Sciatic nerve (tissue), 2 donors: ENCODE results near the gene SLC27A5. TPM values are rescaled to one million over a fixed set of nuclear protein-coding genes. Genes with fewer than 3 reads are reported as not detected.
"Not testable (repeated sequence)": the region's sequence is repeated elsewhere in the genome, so short reads cannot be mapped to it uniquely, and the experiment has no call there.

Experiments
- ATAC-seq: fragments of 200-7000 bp; cut with Tn5 transposase; one replicate; pipeline ENCODE4 v1.9.1; 2020; ENCODE audit warnings: mild to moderate bottlenecking, moderate library complexity
- DNase-seq: peaks from one replicate; pipeline ENCODE4 v3.0.0-alpha.2; 2020; ENCODE audit warnings: low spot score
- intact Hi-C: fragments of 100-400 bp; cut with DNase I; formaldehyde crosslinking; loops from one replicate; pipeline ENCODE4 v1.14.2; 2022
- total RNA-seq: library from RNA; stranded (reverse); fragmentation: NEBNext Ultra II Directional; extraction: Animal tissue kit (Norgen Biotek cat#: 25700); gene quantifications from one replicate; pipeline ENCODE4 v1.2.1, GENCODE V29; 2021
- donor health status: DM: no; HTN: no; CAD: no.
- donor health status: DM: no; HTN: no; CAD: no.

Gene SLC27A5
- total RNA-seq, 1 donor from 2014 or later: 10.1 TPM

DNA sequence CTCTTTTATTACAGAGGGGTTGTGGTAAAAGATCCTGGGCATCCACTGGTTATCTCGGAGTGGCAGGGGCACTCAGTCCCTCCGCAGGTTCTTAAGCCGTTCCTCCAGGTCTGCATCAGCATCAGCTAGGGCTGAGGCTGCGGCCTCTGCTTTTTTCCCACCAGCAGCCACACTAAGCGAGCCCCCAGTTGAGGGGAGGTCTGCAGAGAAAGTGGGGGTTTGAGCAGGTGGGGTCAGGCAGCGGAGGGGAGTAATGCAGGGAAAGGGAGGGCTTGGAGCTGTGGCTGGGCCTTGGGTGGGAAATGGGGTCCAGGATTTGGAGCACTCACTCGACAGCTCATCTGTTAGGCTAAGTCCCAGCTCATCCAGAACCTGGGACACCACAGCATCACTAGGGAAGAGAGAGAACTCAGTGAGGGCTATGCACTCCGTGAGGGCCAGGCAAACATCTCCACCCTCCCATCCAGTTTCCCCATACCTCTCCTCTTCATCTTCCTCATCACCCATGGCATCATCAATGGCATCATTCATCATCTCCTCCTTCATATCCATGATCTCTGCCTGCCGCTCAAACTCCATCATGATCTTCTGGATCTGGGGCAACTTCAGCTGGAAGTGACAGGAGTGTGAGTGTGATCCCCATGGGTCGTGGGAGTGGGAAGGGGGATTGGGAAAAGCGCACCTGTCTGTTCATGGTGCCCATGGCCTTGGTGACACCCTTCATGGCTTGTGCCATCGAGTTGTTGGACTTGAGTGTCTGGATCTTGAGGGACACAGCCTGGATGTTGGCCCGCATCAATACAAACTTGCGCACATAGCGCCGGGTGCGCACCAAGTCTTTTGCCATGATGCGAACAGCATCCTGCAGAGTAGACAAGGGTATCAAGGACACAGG lies 40.0 kb upstream of the SLC27A5 start:
- DNase-seq (no peak), ATAC-seq (no peak)
- intact Hi-C loops: no loop called here

- no peak for ATAC-seq
- no peak for DNase-seq
- intact Hi-C loops: no loop called here
These were observed 39.3 kb upstream of the SLC27A5 start for GRCh38 chr19:58551123-58551497.

- ATAC-seq (no peak), DNase-seq (no peak)
- intact Hi-C loops: no loop called here
These were observed 38.8 kb upstream of the SLC27A5 start for GRCh38 chr19:58550362-58551122.

- DNase-seq: no peak
These were observed 38.0 kb upstream of the SLC27A5 start for GRCh38 chr19:58549664-58550361.

GRCh38 chr19:58548859-58549663 lies 37.3 kb upstream of the SLC27A5 start:
- ATAC-seq (no peak), DNase-seq (no peak)
- intact Hi-C loops: no loop called here

More at GRCh38 chr19:58549664-58550361, 38.0 kb upstream of the SLC27A5 start:
- no peak for ATAC-seq
- intact Hi-C loops: no loop called here

GRCh38 chr19:58547323-58548312 lies 35.8 kb upstream of the SLC27A5 start:
- intact Hi-C loops: no loop called here
- ATAC-seq (no peak), DNase-seq (no peak)

- DNase-seq (no peak), ATAC-seq (no peak)
- intact Hi-C loops: no loop called here
These were observed 34.3 kb upstream of the SLC27A5 start for GRCh38 chr19:58546019-58546530.

- intact Hi-C loops: no loop called here
- DNase-seq: no peak
- ATAC-seq: no peak
These were observed 33.7 kb upstream of the SLC27A5 start for GRCh38 chr19:58545286-58546018.

GRCh38 chr19:58544591-58545285 lies 32.9 kb upstream of the SLC27A5 start:
- ATAC-seq (no peak), DNase-seq (no peak)
- intact Hi-C loops: no loop called here

DNA sequence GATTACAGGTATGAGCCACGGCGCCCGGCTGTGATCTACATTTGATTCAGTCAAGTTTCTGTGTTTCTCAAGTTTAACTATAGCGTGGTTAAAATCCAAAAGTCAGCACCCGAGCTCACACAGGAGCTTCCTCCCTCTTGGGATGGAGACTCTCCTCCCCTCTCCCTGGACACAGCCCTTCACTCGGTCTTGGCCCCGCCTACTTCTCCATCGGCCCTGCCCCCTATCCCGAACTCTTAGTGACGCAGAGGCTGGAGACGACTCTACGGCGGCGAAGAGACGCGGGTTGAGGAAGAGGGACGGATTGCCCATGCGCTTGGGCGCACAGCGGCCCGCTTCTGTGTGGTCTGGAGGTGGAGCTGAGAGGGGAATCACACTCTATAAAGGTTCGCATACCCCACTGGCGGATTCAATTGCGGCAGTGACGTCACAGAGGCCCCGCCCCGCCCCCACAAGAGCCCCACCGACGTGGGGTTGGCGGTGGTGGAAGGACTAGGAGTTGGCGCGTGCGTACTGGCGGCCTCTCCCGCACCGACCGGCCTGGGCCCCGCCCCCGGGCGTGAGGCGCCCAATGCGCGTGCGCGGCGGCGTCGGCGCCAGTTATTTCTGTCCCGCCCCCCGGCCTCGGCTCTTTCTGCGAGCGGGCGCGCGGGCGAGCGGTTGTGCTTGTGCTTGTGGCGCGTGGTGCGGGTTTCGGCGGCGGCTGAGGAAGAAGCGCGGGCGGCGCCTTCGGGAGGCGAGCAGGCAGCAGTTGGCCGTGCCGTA lies 32.2 kb upstream of the SLC27A5 start, which contains the start of gene TRIM28:
Gene TRIM28 (plus strand): TSS at position 239 of the 765 bp plus-strand sequence. CDS start 694 bp downstream, outside the sequence.
- intact Hi-C loops: no loop called here
- peak; percentile 99 for ATAC-seq

DNA sequence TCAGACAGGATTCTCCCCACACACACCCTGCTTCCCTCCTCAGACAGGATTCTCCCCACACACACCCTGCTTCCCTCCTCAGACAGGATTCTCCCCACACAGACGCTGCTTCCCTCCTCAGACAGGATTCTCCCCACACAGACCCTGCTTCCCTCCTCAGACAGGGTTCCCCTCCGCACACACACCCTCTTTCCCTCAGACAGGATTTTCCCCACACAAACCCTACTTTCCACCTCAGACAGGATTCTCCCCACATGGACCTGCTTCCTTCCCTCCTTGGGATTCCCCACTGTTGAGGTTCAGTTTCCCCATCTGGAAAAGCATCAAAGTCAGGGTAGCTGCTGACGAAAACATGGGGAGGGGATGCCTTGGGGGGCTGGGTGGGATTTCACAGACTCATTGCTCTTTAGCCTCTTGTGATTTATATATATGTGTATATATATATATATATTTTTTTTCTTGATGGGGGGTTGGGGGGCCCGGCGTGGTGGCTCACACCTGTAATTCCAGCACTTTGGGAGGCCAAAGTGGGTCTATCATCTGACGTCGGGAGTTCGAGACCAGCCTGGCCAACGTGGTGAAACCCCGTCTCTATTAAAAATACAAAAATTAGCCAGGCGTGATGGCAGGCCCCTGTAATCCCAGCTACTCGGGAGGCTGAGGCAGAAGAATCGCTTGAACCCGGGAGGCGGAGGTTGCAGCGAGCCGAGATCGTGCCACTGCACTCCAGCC lies 31.0 kb upstream of the SLC27A5 start:
- DNase-seq, intact Hi-C loops, ATAC-seq: not testable (repeated sequence)

More for the DNA sequence above, 32.2 kb upstream of the SLC27A5 start, which contains the start of gene TRIM28:
- peak; percentile 99 for DNase-seq

GRCh38 chr19:58539169-58539559 lies 27.4 kb upstream of the SLC27A5 start:
- ATAC-seq, DNase-seq, intact Hi-C loops: not testable (repeated sequence)

DNA sequence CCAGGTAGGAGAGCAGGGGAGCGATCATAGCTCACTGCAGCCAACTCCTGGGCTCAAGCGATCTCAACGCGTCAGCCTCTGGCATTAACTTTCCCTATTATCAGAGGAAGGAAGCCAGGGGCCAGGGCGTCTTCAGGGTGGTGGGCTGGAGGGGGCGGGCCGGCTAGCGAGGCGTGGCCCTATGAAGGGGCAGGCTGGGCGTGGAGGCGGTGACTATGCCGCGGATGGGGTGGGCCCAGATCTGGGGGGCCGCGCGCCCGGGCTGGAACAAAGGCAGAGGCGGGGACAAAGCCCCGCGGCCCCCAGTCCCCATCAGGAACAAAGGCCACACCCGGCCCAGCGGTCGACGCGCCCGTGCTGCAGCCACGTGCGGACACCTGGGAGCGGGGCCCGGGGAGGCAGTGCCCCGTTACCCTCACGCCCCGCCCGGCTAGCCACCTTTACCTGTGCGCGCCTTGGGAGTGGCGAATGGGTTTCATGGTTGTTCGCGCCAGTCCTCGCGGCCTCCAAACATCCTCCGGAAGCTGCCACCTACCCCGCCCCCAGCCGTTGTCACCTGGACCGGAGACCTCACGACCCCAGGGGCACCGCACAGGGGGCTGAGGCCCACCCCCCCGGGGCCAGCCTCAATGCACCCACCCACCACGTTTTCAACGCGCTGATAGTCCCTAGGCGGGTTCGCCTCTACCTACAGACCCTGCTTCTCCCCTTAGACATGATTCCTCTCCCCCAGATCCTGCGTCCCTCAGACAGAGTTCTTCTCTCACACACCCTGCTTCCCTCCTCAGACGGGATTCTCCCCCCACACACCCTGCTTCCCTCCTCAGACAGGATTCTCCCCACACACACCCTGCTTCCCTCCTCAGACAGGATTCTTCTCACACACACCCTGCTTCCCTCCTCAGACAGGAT lies 26.7 kb upstream of the SLC27A5 start:
- intact Hi-C loops: no loop called here
- ATAC-seq (peak; percentile 46), DNase-seq (no peak)
